Activated naive CD4-positive, alpha-beta T cell treated with anti-CD3 and anti-CD28 coated beads, Interleukin-2, amount 50 U/mL, for 16 hours (primary cell): ENCODE data around the gene ZNF442.
"Not testable (repeated sequence)": the region's sequence is repeated elsewhere in the genome, so short reads cannot be mapped to it uniquely, and the experiment has no call there.

Experiments
- DNase-seq: peaks from one replicate; pipeline ENCODE4 v3.0.0-alpha.2; 2020

The ZNF442 gene

GRCh38 chr19:12365236-12366162 lies at the start of gene ZNF442:
Gene ZNF442, minus strand, starts transcription at chr19:12365683. Its CDS starts 2,052 bp downstream, at chr19:12363631.
- DNase-seq: peak; percentile 90

- DNase-seq: no peak
Measured at GRCh38 chr19:12411893-12412292, 46.4 kb upstream of the ZNF442 start.

GRCh38 chr19:12400633-12401502 lies 35.4 kb upstream of the ZNF442 start, which contains the start of gene ZNF799:
Gene ZNF799, minus strand, starts transcription at chr19:12401271. Its CDS starts 201 bp downstream, at chr19:12401070.
- DNase-seq: peak; percentile 84

GRCh38 chr19:12399901-12400632 lies 34.6 kb upstream of the ZNF442 start:
- DNase-seq: not testable (repeated sequence)

GRCh38 chr19:12391148-12391547 lies 25.7 kb upstream of the ZNF442 start:
- not testable (repeated sequence) for DNase-seq

- not testable (repeated sequence) for DNase-seq
Measured at GRCh38 chr19:12386365-12386764, 20.9 kb upstream of the ZNF442 start.

- DNase-seq: no peak
Measured at GRCh38 chr19:12380444-12380737, 14.9 kb upstream of the ZNF442 start.

- DNase-seq: no peak
Measured at GRCh38 chr19:12379732-12380443, 14.4 kb upstream of the ZNF442 start.

- no peak for DNase-seq
Measured at GRCh38 chr19:12374026-12374425, 8.5 kb upstream of the ZNF442 start.

- peak; percentile 10 for DNase-seq
Measured at GRCh38 chr19:12364391-12365235, 870 bp downstream of the ZNF442 start.

- DNase-seq: not testable (repeated sequence)
Measured at GRCh38 chr19:12362236-12362635, 3.2 kb downstream of the ZNF442 start.

GRCh38 chr19:12353375-12353774 lies 12.1 kb downstream of the ZNF442 start:
- DNase-seq: no peak

GRCh38 chr19:12350890-12351197 lies 14.6 kb downstream of the ZNF442 start:
- DNase-seq: no peak

GRCh38 chr19:12350185-12350889 lies 15.1 kb downstream of the ZNF442 start:
- no peak for DNase-seq

GRCh38 chr19:12346896-12347295 lies 18.6 kb downstream of the ZNF442 start:
- DNase-seq: no peak

GRCh38 chr19:12345197-12345596 lies 20.3 kb downstream of the ZNF442 start:
- DNase-seq: no peak

- peak; percentile 99 for DNase-seq
Measured at GRCh38 chr19:12333162-12334159, 32.0 kb downstream of the ZNF442 start, which contains the start of gene ZNF563. Gene ZNF563, minus strand, starts transcription at chr19:12333633. Its CDS starts 151 bp downstream, at chr19:12333482.

- DNase-seq: peak; percentile 82
Measured at GRCh38 chr19:12331211-12331941, 34.1 kb downstream of the ZNF442 start.

- DNase-seq: no peak
Measured at GRCh38 chr19:12330340-12330739, 35.1 kb downstream of the ZNF442 start.
